Ovary (tissue), 9 donors: ENCODE measurements around the gene HMSD. TPM values are rescaled to one million over a fixed set of nuclear protein-coding genes. Genes with fewer than 3 reads are reported as not detected.
"Not testable (repeated sequence)": the region's sequence is repeated elsewhere in the genome, so short reads cannot be mapped to it uniquely, and the experiment has no call there.

ENCODE experiments used
- DNase-seq, 5 donors: peaks; one replicate each; pipeline ENCODE4 v3.0.0-alpha.2; 2019 to 2020
- H3K27ac ChIP-seq, 2 donors: fragments of 200-600 bp; one replicate each; pipeline versions ENCODE4 v1.5.1 to v1.8.0; 2019 to 2022
- H3K27me3 ChIP-seq: fragments of 200-600 bp; one replicate; pipeline ENCODE4 v1.8.0; 2022
- H3K36me3 ChIP-seq: fragments of 200-600 bp; sonication (generic); one replicate; pipeline ENCODE4 v1.5.1; 2019
- H3K4me1 ChIP-seq: one replicate; pipeline ENCODE4 v1.8.1; 2013; ENCODE audit warnings: mild to moderate bottlenecking, moderate library complexity; ENCODE audit not compliant: insufficient read depth
- H3K4me3 ChIP-seq: fragments of 200-600 bp; sonication (generic); one replicate; pipeline ENCODE4 v1.5.1; 2017
- H3K9me3 ChIP-seq, 2 donors: fragments of 200-600 bp in 1 of 2; sonication (generic) in 1 of 2; one replicate each; pipeline versions ENCODE4 v1.5.1 to v1.8.1; 2013 to 2019; ENCODE audit warnings: mild to moderate bottlenecking in 1 of 2, moderate library complexity in 1 of 2
- EP300 ChIP-seq: sonication (generic); formaldehyde crosslinking; IDR thresholded peaks from one replicate; pipeline ENCODE4 v1.6.1; 2017; ENCODE audit warnings: antibody characterized with exemption
- POLR2A ChIP-seq: fragments of 450-650 bp; IDR thresholded peaks from one replicate; pipeline ENCODE4 v1.6.1; 2017; ENCODE audit warnings: antibody characterized with exemption, mild to moderate bottlenecking, moderate library complexity
- WGBS, 3 donors: extraction: QIAGEN DNeasy Blood & Tissue Kit in 1 of 3; methylation state at CpG; one replicate each; pipeline versions ENCODE4 v1.1.5 to v1.1.7; 2013 to 2017; 5-methylcytosine and 5-hydroxymethylcytosine counted together
- intact Hi-C, 4 donors: fragments of 100-400 bp; cut with DNase I; formaldehyde crosslinking; loops; one replicate each; pipeline versions ENCODE4 v1.11.0 to v1.15.1; 2022 to 2023
- polyA plus RNA-seq, 2 donors: library from polyadenylated mRNA; stranded (reverse); fragments of 200-250 nt in 1 of 2; fragments of 350-450 nt in 1 of 2; fragmentation: Illumina TruSeq in 1 of 2; extraction: RNeasy Lipid Tissue Mini Kit (QIAGEN cat#74804) in 1 of 2; gene quantifications; one replicate each; pipeline ENCODE4 v1.2.3, GENCODE V29; 2013 to 2014
- total RNA-seq, 7 donors: library from RNA; depleted of rRNA in 2 of 7; stranded (reverse); fragments of >200 nt in 2 of 7; fragmentation: NEBNext Ultra II Directional in 3 of 7; extraction: Animal tissue kit (Norgen Biotek cat#: 25700) in 3 of 7; gene quantifications; one replicate each; pipeline versions ENCODE4 v1.1.0 to v1.2.4, GENCODE V29; 2016 to 2023
- TF ChIP-seq, protein P1 (sequence below), 3 donors: fragments of 450-650 bp in 2 of 3; fragments of 200-600 bp in 1 of 3; IDR thresholded peaks; one replicate each; pipeline versions ENCODE4 v1.5.1 to v1.8.0; 2016 to 2022; ENCODE audit warnings: antibody characterized with exemption in 3 of 3, mild to moderate bottlenecking in 1 of 3
- donor health status: DM: no; HTN: no; CAD: no; lungs with moderate emphysema.
- donor health status: DM: no; HTN: no; CAD: no.
- donor health status: Bipolar disorder and iron deficiency.
- donor health status: DM: yes; HTN: yes; CAD: no.
- donor health status: DM: no; HTN: no; CAD: no.
- donor health status: DM: yes; HTN: yes; CAD: no.

The HMSD gene
- total and polyA plus RNA-seq, 9 donors = 0.02 to 2.0 (median 0.08) TPM; not detected in 6

DNA sequence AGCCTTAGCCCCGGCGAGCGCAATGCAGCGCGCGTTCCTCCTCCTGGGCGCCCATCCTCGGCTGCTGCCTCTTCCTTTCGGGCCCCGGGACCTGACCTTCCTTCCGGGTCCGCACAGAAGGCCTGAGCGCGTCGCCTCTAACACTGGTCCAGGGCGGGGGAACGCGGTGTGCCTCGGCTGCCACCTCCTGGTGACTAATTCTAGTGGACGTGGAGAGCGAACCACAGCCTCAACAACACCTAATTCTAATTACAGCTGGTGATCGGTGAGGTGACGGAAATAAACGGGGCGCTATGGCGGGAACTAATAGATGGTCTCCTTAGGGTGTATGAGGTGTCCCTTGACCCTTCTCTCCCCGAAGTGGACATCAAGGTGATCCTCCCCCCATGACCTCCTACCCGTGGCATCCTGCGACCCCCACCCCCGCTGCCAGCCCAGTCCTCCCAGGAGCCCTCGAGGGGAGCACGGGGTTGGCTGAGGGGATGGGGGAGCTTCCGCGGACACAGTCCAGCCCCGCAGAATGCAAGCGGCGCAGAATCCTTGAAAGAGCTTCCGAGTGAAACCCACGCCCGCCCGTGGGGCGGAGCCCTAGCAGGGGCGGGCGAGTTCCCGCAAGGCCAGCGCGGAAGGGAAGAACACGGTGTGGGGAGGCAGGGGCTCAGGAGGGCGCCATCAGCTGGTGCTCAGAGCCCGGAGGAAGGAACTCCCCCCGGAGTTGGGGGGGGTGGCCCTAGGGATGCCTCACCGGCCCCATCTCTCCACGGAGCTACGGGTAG is 12.8 kb upstream of the HMSD start:
- Histone ChIP-seq H3K4me3 (peak overlapping the region; percentile 16), H3K4me1 (peaks cover 4% of the 10 kb centered on the region), H3K36me3 (no peaks in the 10 kb centered on the region), H3K27me3 (no peaks in the 10 kb centered on the region), H3K27ac (no peak overlapping the region), H3K9me3 (no peaks in the 10 kb centered on the region)
- DNase-seq = peak; percentile 19 to 58 (median 46)
- intact Hi-C loops = no loop called here
- WGBS, 3 donors = 2 to 5% (median 4%) methylated on average over 44 to 54 of the region's 54 CpGs
- TF ChIP-seq, protein P1, sequence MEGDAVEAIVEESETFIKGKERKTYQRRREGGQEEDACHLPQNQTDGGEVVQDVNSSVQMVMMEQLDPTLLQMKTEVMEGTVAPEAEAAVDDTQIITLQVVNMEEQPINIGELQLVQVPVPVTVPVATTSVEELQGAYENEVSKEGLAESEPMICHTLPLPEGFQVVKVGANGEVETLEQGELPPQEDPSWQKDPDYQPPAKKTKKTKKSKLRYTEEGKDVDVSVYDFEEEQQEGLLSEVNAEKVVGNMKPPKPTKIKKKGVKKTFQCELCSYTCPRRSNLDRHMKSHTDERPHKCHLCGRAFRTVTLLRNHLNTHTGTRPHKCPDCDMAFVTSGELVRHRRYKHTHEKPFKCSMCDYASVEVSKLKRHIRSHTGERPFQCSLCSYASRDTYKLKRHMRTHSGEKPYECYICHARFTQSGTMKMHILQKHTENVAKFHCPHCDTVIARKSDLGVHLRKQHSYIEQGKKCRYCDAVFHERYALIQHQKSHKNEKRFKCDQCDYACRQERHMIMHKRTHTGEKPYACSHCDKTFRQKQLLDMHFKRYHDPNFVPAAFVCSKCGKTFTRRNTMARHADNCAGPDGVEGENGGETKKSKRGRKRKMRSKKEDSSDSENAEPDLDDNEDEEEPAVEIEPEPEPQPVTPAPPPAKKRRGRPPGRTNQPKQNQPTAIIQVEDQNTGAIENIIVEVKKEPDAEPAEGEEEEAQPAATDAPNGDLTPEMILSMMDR (IDR thresholded peaks at IDR 0.05) = no peak
- no peak for TF ChIP-seq POLR2A
- TF ChIP-seq EP300 = no peak

DNA sequence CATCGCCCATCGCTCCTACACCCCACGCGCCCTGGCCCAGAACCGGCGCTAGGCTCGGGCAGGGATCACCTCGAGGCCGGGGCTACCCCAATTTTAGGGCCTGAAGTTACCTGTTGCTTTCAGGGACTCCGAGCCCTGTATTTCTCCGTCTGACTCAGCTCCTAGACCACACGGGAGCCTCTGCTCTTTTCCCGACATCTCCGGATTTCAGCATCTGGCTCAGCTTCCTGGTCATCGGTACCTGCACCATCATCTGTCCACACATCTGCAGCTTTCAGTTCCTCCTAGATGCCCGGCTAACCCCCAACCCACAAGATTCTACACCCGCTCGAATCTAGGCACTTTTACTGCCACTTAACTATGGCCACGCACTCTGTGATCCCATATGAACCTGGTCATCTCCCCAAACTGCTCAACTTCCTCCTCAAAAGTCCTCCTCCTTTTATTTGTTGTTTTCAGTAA is 12.1 kb upstream of the HMSD start:
- no peak for DNase-seq
- peak overlapping the region; percentile 16 for H3K4me3 ChIP-seq
- peaks cover 4% of the 10 kb centered on the region for H3K4me1 ChIP-seq
- no peaks in the 10 kb centered on the region for H3K27me3 ChIP-seq
- WGBS, 3 donors = 40 to 52% (median 40%) methylated on average over 19 of the region's 19 CpGs
- H3K36me3 ChIP-seq = no peaks in the 10 kb centered on the region
- TF ChIP-seq, protein P1 (IDR thresholded peaks at IDR 0.05) = no peak
- TF ChIP-seq POLR2A (no peak), EP300 (no peak)
- intact Hi-C loops = no loop called here
- no peak overlapping the region for H3K27ac ChIP-seq
- H3K9me3 ChIP-seq = no peaks in the 10 kb centered on the region

DNA sequence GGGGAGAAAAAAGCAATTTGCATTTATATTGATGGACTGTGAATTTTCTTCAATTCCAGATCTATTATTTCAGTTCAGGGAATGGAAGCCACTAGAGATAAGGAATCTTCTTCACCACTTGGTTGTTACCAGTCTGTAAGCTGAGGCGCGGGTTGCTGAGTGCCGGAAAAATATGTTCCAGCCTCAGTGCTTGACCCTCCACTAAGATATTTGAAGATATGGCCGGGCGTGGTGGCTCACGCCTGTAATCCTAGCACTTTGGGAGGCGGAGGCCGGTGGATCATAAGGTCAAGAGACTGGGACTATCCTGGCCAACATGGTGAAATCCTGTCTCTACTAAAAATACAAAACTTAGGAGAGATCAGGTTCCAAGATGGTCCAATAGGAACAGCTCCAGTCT is 9.1 kb upstream of the HMSD start:
- Histone ChIP-seq H3K27ac (no peak overlapping the region), H3K4me1 (peaks cover 4% of the 10 kb centered on the region), H3K27me3 (no peaks in the 10 kb centered on the region), H3K9me3 (no peaks in the 10 kb centered on the region), H3K4me3 (no peak overlapping the region), H3K36me3 (no peaks in the 10 kb centered on the region)
- TF ChIP-seq POLR2A (no peak), EP300 (no peak)
- TF ChIP-seq, protein P1 (IDR thresholded peaks at IDR 0.05) = no peak
- intact Hi-C loops = no loop called here
- DNase-seq = no peak
- WGBS, 3 donors = 92 to 96% (median 94%) methylated on average over 8 of the region's 8 CpGs

DNA sequence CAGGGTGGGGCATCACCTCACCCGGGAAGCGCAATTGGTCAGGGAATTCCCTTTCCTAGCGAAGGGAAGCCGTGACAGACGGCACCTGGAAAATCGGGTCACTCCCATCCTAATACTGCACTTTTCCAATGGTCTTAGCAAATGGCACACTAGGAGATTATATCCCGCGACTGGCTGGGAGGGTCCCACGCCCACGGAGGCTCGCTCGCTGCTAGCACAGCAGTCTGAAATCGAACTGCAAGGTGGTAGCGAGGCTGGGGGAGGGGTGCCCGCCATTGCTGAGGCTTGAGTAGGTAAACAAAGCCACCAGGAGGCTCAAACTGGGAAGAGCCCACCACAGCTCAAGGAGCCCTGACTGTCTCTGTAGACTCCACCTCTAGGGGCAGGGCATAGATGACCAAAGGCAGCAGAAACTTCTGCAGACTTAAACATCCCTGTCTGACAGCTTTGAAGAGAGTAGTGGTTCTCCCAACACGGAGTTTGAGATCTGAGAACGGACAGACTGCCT is 8.5 kb upstream of the HMSD start:
- H3K4me3 ChIP-seq, H3K27ac ChIP-seq, H3K27me3 ChIP-seq, H3K9me3 ChIP-seq, H3K36me3 ChIP-seq, DNase-seq, intact Hi-C loops, H3K4me1 ChIP-seq: not testable (repeated sequence)
- WGBS, 3 donors = 81 to 85% (median 82%) methylated on average over 17 of the region's 17 CpGs
